Astrocyte of the cerebellum (primary cell): Measurements from ENCODE around the gene LMCD1.

Source experiments
- DNase-seq: peaks from one replicate; pipeline ENCODE4 v3.0.0-alpha.2; 2011; ENCODE audit warnings: low read depth
- H3K4me3 ChIP-seq: 2 replicates; pipeline ENCODE4 v1.5.1; 2011; ENCODE audit warnings: mild to moderate bottlenecking, low read depth, low read length, moderate library complexity
- CTCF ChIP-seq: IDR thresholded peaks from 2 replicates; pipeline ENCODE4 v1.5.1; 2012; ENCODE audit warnings: low read length, low read depth, moderate library complexity, mild to moderate bottlenecking; ENCODE audit errors: missing control alignments
- in situ Hi-C: cut with HindIII; loops from 2 replicates; pipeline ENCODE4 v1.10.0; 2017; ENCODE audit warnings: low sequenced_read_pairs

LMCD1 gene

GRCh38 chr3:8542190-8543135, 40.8 kb downstream of the LMCD1 start:
- no peak for TF ChIP-seq CTCF
- no peak for DNase-seq
- no peak overlapping the region for H3K4me3 ChIP-seq
- in situ Hi-C loops, result no loop called here

DNA sequence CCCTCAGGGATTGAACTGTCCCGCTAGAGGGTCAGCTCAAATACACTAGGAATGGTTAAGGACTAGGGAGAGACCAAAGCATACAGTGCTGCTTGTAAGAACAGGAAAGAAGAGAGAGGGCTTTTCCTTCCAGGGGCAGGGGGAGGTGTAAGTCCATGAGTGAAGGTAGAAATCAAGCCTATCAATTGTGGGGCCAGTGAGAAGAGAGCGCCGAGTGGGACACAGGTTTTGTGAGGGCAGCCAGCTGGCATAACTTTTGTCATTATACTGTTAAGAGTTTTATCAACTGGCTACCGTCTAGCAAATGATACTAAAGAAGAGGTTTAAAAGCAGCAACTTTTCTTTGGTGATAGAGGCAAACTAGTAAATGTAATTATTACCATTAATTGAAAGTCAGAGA, 45.0 kb downstream of the LMCD1 start:
- no peak for TF ChIP-seq CTCF
- in situ Hi-C loops, result no loop called here
- no peak for DNase-seq
- no peak overlapping the region for H3K4me3 ChIP-seq

GRCh38 chr3:8548502-8549275, 47.1 kb downstream of the LMCD1 start:
- TF ChIP-seq CTCF, result no peak
- H3K4me3 ChIP-seq, result no peak overlapping the region
- in situ Hi-C loops, result no loop called here
- no peak for DNase-seq

DNA sequence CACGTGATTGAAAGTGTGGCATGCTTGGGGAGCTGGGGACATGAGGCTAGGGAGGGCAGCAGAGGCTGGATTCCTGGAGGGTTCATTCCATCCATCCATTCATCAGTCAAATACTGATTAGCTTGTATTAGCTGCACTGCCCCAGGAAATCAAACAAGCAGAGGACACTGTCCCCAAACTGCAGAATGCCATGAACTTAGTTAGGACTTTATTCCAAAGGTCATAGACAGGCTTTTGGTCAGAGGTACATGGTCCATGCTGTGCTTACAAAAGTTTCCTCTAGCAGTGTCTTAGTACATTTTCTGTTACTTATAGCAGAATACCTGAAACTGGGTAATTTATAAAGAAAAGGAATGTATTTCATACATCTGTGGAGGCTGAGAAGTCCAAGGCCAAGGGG, 47.7 kb downstream of the LMCD1 start:
- in situ Hi-C loops, result no loop called here
- no peak overlapping the region for H3K4me3 ChIP-seq
- no peak for TF ChIP-seq CTCF
- DNase-seq, result no peak

DNA sequence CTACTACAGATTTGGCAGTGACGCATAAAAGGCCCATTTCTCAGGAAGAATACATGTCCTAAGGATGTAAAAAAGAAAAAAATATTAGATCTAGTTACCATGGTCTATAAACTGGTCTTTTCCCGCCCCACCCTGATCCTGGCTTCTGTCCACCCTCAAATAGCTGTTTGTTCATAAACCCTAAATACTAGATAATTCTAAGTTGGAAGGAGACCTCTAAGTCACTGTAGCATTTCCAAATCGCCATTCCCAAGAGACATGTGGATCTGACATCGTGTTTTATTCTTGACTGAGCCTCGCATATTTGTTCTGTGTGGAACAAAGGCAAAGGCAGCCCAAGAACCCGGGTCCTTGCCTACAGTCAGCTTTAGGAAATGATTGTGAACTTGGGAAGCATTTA, 49.0 kb downstream of the LMCD1 start:
- in situ Hi-C loops, result no loop called here
- no peak for DNase-seq
- H3K4me3 ChIP-seq, result no peak overlapping the region
- no peak for TF ChIP-seq CTCF

DNA sequence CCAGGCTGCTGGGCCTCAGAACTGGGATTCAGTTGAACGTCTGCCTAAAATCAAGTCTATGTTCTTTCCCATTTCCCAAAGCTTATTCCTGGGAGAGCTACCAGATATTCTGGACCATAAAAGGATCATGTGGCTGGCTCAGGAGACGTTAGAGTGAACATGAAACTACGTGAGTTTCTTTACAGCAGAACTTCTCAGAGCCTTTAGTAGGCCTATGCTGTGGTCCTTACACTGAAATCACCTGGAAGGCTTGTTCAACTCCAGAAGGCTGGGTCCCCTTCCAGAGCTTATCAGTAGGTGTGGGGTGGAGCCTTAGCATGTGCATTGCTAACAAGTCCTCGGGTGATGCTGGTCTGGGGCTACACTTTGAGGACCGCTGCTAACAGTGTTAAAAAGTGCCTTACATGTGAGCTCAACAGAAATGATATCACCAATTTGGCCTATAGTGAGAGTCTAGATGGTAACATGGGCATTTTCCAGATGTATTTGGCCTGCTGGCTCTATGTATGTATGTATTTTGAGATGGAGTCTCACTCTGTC, 50.7 kb downstream of the LMCD1 start:
- H3K4me3 ChIP-seq, result no peak overlapping the region
- no peak for TF ChIP-seq CTCF
- DNase-seq, result no peak
- in situ Hi-C loops, result no loop called here
